HG02981 (cell line): ENCODE data around the gene ITPR2.
"Not testable (repeated sequence)": the region's sequence is repeated elsewhere in the genome, so short reads cannot be mapped to it uniquely, and the experiment has no call there.

ENCODE experiments used
- ATAC-seq: cut with Tn5 transposase; IDR thresholded peaks from one replicate; pipeline ENCODE4 v1.9.1; 2021; ENCODE audit warnings: mild to moderate bottlenecking, moderate library complexity; ENCODE audit not compliant: unreplicated experiment

The ITPR2 gene

DNA sequence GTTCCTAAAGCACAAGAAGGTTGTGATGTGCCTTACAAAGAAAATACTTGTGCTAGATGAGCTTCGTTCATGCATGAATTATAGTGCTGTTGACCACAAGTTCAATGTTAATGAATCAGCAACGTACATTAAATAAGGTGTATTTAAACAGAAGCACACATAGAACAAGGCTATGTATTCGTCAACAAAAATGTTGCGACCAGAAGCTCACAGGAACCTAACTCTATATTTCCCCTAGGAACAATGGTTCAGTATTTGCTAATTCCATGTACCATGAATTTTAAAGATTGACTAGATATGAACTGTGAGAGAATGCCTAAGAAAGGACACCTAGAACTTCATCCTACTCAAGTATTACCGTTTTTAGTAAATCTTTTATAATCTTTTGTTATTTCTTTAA is 149.6 kb downstream of the ITPR2 start:
- ATAC-seq: no peak

- no peak for ATAC-seq
Observed at GRCh38 chr12:26680727-26681455, 152.1 kb downstream of the ITPR2 start.

DNA sequence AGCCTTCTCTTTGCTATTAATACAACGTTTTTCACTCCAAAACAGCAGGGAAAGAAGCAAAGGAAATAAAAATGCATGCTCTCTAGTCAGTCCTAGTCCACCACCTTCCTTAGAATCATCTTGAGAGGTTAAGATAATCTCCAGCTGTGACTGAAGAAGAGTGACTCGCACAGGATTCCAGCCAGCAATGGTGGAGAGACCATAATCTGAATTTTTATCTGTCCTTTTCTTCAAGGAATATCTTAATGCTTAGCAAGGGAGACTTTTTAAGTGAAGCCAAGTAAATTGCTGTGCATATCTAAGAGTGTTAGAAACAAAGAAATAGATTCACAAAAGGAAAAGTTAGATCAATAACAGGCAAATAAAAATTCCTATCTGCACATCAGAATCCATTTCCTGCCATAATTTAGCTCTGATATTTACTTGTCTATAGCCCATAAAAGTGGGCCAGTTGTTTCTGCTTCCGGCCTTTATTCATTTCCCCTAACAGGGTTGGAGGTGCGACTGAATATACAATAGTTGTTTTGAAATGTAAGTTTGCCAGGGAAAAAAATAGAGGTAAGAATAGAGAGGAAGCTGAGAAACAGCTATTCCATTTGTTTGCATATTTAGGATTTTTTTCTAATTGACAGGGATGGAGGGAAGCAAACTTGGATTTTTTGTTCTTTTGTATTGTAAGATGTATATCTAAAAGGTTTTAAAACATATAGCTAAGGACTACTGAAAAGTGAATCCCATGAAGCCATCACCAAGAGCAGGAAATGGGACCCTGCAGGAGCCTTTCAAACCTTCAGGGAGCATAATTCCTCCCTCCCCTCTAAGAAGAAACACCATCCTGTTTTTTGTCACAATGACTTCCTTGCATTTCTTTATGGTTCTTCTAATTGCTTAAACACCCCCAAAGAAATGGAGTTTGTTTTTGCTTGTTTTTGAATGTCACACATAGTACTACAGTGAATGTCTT is 154.0 kb downstream of the ITPR2 start:
- ATAC-seq: no peak

- not testable (repeated sequence) for ATAC-seq
Observed at GRCh38 chr12:26671487-26671886, 161.5 kb downstream of the ITPR2 start.

GRCh38 chr12:26668847-26669246 is 164.1 kb downstream of the ITPR2 start:
- no peak for ATAC-seq

- ATAC-seq: no peak
Observed at GRCh38 chr12:26668230-26668629, 164.8 kb downstream of the ITPR2 start.

GRCh38 chr12:26666286-26666685 is 166.7 kb downstream of the ITPR2 start:
- ATAC-seq: no peak

GRCh38 chr12:26661399-26661798 is 171.6 kb downstream of the ITPR2 start:
- ATAC-seq: no peak

DNA sequence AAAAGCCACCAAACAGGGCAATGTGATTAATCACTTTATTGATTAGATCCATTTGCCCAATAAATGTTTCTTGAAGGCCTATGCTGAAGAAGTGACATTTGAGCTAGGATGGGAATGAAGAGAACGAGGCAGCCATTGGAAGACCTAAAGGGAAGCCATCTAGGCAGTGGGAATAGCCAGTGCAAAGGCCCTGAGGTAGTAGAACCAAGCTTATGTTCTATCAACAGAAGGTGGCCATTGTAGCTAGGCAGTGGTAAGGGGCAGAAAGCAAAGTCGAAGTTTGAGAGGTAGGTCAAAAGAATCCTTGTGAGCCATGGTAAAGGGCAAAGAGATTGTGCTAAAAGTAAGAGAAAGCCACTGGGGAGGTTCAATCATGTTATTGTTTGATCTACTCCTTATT is 173.1 kb downstream of the ITPR2 start:
- ATAC-seq: no peak

DNA sequence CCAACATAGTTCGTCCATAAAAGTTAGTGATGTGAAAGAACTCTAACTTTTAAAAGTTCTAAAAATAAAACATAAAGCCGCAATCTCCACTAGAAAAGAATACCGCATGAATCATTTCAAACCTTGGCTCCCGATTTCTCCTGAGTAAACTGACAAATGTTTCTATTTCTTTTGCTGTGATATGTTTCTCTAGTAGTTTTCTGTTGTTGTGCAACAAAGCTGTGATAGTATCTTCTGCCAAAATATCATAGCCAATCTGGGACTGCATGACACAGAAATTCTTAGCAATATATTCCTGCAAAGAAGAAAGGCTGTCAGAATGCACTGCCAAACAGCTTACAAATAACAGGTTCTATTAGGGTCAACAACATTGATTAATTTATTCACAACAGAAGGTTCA is 174.0 kb downstream of the ITPR2 start:
- ATAC-seq: no peak

DNA sequence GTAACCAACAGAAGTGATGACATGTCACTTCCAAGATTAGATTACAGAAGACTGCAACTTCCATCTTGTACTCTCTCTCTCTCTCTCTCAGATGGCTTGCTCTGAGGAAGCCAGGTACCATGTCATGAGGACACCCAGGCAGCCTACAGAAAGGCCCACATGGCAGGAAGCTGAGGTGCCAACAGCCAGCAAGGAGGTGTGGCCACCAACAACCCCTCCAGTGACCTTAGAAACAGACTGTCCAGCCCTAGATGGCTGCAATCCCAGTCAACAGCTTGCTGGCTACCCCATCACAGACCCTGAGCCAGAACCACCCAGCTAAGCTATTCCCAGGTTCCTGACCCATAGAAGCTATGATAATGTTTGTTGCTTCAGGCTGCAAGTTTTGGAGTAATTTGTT is 178.4 kb downstream of the ITPR2 start:
- ATAC-seq: no peak

GRCh38 chr12:26651566-26652188 is 181.3 kb downstream of the ITPR2 start:
- ATAC-seq: peak; percentile 47

DNA sequence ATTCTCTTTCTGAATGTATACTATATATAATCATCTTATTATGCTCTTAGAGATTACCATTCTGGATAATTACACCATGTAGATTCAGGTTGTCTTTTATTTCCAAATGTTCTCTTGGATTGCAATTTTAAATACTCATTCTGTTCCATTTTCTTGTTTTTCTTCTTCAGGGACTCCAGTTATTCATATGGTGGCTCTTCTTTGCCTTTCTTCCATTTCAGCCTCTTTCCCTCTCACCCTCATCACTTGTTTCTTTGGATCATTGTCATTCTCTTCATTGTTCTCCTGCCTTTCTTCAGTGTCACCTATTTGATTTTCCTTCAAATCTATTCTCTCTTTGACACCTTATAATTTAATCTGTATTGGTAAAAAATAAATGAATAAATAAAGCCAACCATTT is 182.0 kb downstream of the ITPR2 start:
- ATAC-seq: no peak

- no peak for ATAC-seq
Observed at GRCh38 chr12:26648999-26649398, 184.0 kb downstream of the ITPR2 start.

DNA sequence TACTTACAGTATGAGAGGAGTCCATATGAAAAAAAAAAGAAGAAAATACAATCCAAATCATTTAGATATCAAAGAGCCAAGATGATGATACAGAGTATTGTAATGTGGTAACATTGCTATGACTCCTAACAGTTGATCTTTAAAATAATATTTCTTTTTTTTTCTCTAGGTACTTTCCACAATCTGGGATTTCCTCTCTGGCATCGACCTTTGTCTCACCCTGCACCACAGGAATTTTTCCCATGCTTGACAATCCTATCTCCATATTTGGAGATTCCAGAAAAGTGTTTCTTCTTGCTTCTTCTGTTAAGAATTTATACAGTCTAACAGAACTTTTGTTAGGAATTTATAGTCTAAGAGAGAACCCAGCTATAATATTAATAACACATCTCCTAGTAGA is 184.4 kb downstream of the ITPR2 start:
- no peak for ATAC-seq

GRCh38 chr12:26648066-26648465 is 184.9 kb downstream of the ITPR2 start:
- ATAC-seq: no peak

DNA sequence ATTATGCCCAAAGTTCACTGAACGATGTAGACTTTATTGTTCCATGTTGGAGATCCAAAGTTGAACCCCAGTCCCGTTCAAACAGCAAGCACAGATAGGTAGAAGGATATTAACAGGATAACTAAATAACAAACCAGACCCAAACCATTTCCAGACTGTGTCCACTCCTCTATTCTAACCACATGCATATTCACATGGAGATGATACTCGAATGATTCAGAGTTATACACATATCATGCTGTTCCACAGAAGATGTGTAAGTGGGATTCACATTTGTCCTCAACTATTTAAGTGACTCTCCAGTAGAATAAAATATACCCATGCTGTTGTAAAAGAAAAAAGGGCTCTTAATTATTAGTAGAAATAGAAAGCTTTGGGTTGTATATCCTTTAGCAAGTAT is 185.9 kb downstream of the ITPR2 start:
- ATAC-seq: no peak

GRCh38 chr12:26646571-26646970 is 186.4 kb downstream of the ITPR2 start:
- ATAC-seq: no peak

DNA sequence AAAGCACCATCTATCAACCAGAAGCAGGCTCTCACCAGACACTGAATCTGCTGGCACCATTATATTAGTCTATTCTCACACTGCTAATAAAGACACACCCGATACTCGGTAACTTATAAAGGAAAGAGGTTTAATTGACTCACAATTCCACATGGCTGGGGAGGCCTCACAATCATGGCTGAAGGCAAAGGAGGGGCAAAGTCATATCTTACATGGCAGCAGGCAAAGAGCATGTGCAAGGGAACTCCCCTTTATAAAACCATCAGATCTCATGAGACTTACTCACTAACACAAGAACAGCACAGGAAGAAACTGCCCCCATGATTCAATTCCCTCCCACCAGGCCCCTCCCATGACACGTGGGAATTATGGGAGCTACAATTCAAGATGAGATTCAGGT is 188.6 kb downstream of the ITPR2 start:
- not testable (repeated sequence) for ATAC-seq

- ATAC-seq: no peak
Observed at GRCh38 chr12:26643532-26644315, 189.3 kb downstream of the ITPR2 start.

DNA sequence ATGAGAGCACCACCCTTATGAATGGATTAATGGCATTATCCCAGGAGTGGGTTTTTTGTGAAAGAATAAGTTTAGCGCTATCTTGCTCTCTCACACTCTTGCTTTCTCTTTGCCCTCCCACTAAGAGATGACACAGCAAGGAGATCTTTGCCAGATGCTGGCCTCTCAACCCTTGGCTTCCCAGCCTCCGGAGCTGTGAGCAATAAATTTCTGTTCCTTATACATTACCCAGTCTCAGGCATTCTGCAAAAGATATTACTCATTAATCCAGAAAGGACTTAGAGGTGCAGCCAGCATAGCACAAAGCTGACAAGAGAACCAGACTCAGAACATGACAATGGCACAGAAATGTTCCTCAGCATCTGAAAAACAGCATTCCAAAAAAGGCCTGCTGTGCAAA is 190.6 kb downstream of the ITPR2 start:
- ATAC-seq: no peak
